Stimulated activated CD8-positive, alpha-beta memory T cell treated with anti-CD3 and anti-CD28 coated beads, Interleukin-12 subunit alpha, Interleukin-12 subunit beta, amount 100 ng/mL, for 1 hour (primary cell): ENCODE results near the gene PLCXD1.
"Not testable (repeated sequence)": the region's sequence is repeated elsewhere in the genome, so short reads cannot be mapped to it uniquely, and the experiment has no call there.

Source experiments
- DNase-seq: peaks from one replicate; pipeline ENCODE4 v3.0.0-alpha.2; 2020; ENCODE audit warnings: low read depth

PLCXD1 gene

DNA sequence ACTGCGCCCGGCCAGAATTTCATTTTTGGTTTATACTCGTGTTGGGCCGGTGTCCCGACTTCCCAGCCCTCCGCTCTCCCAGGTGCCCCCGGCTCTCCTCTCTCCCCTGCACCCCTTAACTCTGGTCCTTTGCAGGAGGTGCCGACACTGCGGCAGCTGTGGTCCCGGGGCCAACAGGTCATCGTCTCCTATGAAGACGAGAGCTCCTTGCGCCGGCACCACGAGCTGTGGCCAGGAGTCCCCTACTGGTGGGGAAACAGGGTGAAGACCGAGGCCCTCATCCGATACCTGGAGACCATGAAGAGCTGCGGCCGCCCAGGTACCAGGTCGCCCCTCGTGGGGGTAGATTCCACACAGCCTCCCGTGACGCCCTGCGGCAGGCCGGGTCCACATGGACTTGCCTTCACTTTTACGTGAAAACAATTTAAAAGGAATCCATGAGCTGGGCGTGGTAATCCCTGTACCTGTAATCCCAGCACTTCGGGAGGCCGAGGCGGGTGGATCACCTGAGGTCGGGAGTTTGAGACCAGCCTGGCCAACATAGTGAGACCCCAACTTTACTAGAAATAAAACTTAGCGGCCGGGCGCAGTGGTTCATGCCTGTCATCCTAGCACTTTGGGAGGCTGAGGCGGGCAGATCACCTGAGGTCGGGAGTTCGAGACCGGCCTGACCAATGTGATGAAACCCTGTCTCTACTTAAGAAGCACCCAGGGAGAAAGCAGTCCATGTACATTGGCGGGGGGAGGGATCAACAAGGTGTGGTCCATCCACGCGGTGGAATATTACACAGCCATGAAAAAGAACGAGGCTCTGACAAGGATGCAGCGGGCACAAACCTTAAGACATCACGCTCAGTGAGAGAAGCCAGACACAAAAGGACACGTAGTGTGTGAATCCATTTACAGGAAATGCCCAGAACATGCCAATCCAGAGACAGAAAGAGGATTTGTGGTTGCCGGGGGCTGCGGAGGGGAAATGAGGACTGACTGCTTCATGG lies 12.0 kb downstream of the PLCXD1 start:
- DNase-seq, result no peak

GRCh38 chrX:295136-295535 lies 14.0 kb downstream of the PLCXD1 start:
- DNase-seq, result no peak

- no peak for DNase-seq
These were observed 17.8 kb downstream of the PLCXD1 start for GRCh38 chrX:298993-299392.

GRCh38 chrX:300334-300733 lies 19.2 kb downstream of the PLCXD1 start:
- no peak for DNase-seq

DNA sequence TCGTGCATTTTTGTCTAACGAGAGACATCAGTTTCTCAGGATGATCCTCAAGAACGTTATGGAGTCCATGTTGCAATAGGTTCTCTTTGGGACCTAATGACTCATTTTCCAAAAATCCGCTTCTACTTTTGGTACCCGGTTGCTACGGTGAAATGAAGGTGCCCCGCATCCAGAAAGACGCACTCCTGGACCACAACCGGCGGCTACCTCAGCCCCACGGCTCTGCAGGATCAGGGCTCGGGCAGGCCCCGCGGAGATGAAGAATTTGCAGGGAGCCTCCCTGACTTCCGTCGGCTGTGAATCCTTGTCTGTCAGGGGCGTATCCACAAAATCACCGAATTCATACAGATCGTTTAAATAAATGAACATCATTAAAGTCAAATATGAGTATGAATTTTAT lies 21.8 kb downstream of the PLCXD1 start:
- DNase-seq, result no peak

GRCh38 chrX:305781-306613 lies 24.8 kb downstream of the PLCXD1 start:
- not testable (repeated sequence) for DNase-seq

DNA sequence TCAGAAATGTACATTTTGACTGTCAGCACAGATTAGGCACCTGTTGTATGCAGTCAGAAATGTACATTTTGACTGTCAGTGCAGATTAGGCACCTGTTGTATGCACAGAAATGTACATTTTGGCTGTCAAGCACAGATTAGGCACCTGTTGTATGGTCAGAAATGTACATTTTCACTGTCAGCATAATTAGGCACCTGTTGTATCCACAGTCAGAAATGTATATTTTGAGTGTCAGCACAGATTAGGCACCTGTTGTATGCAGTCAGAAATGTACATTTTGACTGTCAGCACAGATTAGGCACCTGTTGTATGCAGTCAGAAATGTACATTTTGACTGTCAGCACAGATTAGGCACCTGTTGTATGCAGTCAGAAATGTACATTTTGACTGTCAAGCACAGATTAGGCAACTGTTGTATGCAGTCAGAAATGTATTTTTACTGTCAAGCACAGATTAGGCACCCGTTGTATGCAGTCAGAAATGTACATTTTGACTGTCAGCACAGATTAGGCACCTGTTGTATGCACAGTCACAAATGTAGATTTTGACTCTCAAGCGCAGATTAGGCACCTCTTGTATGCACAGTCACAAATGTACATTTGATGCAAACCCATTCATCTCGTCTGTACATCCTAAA lies 25.6 kb downstream of the PLCXD1 start:
- not testable (repeated sequence) for DNase-seq

GRCh38 chrX:307261-308111 lies 26.3 kb downstream of the PLCXD1 start:
- DNase-seq, result no peak

GRCh38 chrX:308821-309520 lies 27.8 kb downstream of the PLCXD1 start:
- DNase-seq, result no peak

DNA sequence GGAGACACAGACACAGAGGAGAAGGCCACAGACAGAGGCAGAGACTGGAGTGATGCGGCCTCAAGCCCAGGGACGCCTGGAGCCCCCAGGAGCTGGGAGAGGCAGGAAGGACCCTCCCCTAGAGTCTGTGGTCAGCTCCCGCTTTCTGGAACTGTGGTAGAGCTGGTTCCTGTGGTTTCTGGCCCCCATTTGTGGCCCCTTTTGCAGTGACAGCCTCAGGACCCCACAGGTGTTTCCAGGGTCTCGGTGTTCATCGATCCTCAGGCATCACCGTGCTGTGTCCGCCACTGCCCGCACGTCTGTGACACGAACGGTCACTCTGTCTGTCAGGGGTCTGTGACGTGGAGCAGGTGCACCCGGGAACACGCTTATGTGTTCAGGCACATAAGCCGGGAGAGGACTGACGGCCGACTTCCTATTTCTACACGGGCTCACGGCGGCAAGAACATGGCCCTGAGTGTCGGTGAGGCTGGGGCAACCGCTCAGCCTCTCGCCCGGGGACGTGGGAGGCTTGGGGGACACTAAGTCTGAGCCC lies 29.5 kb downstream of the PLCXD1 start:
- no peak for DNase-seq

GRCh38 chrX:311156-312129 lies 30.3 kb downstream of the PLCXD1 start:
- DNase-seq, result no peak

DNA sequence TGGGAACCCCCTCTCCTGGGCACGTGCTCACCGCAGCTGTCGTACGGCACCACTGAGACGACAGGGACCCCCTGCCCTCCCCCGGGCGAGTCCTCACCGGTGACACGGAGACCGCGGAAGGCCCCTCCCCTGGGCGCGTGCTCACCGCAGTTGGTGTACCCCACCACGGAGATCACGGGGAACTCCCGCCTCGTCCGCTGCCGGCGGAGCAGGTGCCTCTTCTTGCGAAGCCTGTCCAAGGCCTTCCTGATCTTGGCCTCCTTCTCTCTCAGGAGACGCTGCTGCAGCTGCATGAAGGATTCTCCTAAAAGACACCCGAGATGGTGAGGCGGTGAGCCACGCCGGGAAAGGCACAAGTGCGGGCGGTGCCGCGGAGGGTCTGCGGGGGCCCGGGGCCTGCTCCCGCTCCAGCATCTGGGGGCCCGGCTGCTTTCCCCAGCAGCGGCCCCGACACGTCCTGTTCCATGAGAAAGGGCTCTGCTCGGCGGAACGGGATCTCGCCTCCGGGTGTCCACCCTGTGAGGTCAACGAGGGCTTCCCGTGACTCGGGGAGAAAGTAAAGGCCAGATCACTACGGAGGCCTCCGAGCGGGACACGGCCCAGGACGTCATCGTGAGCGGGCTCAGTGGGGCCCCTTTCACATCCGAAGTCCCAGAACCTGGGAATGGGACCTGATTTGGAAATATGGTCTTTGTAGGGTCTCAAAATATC lies 31.6 kb downstream of the PLCXD1 start:
- no peak for DNase-seq

GRCh38 chrX:313546-313945 lies 32.4 kb downstream of the PLCXD1 start:
- no peak for DNase-seq

DNA sequence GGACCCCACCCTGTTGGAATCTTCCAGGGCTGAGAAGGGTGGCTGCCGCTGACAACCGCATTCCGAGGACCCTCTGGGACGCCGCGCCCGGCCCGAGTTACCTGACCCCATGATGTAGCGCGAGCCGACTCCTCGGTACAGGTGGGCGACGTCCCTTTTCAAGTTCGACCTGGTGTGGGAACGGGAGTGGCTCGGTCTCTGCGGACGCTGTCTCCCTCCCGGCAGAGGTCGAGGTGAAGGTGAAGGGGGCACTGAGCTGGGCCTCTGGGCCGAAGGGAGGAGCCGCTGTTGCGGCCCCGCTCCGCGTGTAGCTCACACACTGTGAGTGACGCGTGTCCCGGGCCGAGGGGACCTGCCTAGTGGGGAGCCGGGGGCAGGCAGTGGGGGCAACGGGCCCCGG lies 32.9 kb downstream of the PLCXD1 start:
- no peak for DNase-seq

GRCh38 chrX:314781-315595 lies 33.8 kb downstream of the PLCXD1 start:
- DNase-seq, result no peak

DNA sequence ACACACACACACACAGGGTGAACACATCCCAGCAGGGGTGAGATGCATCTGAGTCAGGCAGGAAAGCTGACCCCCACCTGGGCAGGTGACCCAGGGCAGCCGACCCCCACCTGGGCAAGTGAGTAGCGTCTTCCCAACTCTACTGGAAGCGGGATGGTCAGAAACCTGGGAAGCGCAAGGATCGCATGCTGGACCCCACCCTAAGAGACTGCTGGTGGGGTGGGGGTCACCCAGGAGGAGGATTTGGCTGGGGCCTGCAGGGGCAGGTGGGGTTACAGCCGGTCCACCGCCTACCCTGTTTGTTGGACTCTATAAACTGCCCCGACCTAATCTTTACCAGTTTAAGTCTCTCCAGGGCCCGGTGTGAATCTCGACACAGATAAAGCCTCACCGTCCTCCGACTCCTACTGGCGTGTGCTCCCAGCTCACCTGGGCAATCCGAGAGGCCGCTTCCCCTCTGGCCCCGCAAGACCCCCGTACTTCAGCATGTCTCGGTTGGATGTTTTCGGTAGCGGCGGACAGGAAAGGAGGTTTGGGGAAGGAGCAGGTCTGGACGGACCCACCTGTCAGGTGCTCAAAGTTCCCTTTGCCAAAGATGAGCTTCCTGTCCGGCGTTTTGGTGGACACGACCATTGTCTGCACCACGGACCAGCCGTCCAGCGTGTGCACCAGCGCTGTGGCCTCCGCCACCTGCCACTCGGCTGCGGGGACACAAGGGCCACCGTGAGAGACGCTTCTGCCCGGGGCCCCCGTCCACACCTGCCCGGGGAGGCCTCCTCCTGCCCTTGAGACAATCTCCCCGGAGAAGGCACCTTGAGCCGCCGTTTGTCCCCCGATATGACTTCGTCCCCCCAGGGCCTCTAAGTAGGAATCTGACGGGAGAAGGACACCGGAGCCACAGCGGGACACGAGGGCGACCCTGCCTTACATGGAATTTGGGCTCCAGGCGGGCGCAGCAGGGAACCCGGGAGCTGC lies 35.5 kb downstream of the PLCXD1 start:
- DNase-seq, result no peak
